GM19463 (cell line): Measurements from ENCODE around the gene STARD4.
A peak's percentile ranks its signal among the peaks of the same experiment; 100 is the strongest.

Experiments
- ATAC-seq: cut with Tn5 transposase; IDR thresholded peaks from one replicate; pipeline ENCODE4 v1.9.1; 2021; ENCODE audit warnings: mild to moderate bottlenecking, moderate library complexity; ENCODE audit not compliant: unreplicated experiment

STARD4 gene

GRCh38 chr5:111512375-111513130 lies at the start of gene STARD4:
STARD4 (minus strand) TSS chr5:111512535; CDS start chr5:111507433, 5,102 bp downstream.
- ATAC-seq = peak; percentile 84

DNA sequence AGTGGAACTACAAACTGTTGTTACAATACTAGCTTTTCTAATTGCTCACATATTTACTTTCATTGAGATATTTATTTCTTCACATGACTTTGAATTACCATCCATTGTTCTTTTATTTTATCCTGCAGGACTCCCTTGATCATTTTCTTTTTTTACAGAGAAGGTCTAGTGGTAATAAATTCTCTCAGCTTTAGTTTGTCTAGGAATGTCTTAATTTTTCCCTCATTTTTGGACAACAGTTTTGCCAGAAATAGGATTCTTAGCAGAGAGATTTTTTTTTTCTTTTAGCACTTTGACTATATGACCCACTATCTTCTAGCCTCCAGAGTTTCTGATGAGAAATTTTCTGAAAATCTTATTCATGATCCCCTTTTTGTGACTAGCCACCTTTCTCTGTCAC lies 47.3 kb upstream of the STARD4 start:
- no peak for ATAC-seq

DNA sequence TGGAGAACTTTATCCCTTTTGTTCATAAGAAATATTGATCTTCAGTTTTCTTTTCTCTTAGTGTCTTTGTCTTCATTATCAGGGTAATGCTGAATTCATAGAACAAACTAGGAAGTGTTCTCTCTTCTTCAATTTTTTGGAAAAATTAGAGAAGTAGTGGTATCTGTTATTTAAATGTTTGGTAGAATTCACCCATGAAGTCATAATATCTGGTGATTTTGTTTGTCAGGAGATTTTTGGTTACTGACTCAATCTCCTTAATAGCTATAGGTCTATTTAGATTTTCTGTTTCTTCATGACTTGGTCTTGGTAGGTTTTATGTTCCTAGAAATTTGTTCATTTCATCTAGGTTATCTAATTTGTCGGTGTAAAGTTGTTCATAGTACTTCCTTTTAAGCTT lies 45.4 kb upstream of the STARD4 start:
- ATAC-seq = no peak

GRCh38 chr5:111557111-111557510 lies 44.8 kb upstream of the STARD4 start:
- ATAC-seq = no peak

DNA sequence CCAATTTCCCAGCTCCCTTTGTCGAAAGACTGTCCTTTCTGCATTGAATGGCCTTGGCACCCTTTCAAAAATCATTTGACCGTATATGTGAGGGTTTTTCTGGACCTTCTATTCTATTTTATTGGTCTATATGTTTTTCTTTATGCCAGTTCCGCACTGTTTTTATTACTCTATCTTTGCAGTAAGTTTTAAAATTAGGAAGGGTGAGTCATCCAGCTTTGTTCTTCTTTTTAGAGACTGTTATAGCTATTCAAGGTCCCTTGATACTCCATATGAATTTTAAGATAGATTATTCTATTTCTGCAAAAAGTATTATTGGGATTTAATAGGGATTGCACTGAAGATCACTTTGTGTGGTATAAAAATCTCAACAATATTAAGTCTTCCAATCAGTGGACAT lies 44.2 kb upstream of the STARD4 start:
- ATAC-seq = no peak

GRCh38 chr5:111555760-111556159 lies 43.4 kb upstream of the STARD4 start:
- ATAC-seq = no peak

GRCh38 chr5:111553868-111554267 lies 41.5 kb upstream of the STARD4 start:
- no peak for ATAC-seq

GRCh38 chr5:111552896-111553295 lies 40.6 kb upstream of the STARD4 start:
- no peak for ATAC-seq

DNA sequence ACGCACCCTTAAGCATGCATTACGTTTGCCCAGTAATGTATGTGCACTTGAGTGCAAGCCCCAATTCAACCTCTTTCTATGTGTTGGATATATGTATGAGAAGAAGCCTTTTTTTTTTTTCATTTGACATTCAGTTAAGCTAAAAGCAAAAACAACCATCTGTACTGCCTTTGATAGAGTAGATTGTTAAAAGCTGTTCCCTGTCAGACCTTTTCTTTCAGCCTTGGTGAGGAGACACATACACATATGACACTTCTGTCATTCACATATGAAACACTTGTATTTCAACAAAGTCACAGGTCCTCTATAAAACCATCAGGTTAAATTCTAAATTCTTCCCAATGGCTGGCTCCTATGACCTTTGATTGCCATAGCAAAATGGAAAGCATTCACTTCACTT lies 40.2 kb upstream of the STARD4 start:
- ATAC-seq = no peak

- no peak for ATAC-seq
Observed at GRCh38 chr5:111551569-111552275, 39.4 kb upstream of the STARD4 start.

DNA sequence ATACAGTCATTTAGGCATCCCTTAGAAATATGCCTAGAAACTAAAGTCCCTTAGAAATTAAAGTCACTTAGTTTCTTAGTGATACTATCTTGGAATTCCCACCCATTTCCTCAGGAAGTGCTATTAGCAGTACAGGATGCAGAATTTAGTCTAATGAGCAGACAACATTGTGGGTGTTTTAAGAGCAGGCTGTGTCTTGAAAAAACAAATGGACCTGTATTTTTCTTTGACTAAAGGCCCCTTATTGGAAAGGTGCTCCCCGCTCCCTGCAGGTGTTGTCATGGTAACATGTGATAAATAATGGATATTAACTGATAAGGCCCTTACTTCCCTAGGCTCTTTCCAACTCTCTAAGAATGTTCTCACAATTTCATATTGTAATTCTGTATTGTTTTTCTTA lies 38.8 kb upstream of the STARD4 start:
- no peak for ATAC-seq

DNA sequence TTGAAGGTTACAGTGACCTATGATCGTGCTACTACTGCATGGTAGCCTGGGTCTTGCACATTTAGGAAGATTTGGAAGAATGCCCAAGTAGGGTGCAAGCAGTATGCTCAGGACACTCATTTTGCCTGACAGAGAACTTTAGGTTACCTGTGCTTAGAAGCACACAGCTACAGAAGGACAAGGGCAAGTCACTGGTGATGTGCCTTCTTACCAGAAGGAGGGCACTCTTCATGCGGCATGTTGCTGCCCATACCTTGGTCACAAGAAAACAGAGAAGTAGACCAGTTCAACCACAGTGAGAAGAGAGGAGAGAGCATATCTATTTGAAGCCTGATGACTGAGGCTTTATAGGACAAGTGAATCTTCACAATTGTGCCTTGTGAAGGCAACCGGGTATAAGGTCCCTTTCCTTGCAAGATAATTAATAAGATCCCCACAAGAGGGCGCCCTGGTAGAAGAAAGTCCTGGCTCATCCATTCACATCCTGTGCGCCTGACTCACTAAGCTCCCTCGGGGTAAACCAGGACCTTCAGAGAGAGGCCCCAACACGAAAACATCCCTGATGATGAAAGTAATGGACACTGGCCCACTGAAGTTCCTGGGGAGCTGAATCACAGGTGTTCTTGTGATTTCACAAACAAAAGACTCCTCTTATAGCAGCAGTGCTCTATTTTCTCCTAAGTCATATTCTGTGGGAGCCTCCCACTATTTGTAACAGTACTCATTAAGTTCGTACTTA lies 38.1 kb upstream of the STARD4 start:
- peak; percentile 94 for ATAC-seq

DNA sequence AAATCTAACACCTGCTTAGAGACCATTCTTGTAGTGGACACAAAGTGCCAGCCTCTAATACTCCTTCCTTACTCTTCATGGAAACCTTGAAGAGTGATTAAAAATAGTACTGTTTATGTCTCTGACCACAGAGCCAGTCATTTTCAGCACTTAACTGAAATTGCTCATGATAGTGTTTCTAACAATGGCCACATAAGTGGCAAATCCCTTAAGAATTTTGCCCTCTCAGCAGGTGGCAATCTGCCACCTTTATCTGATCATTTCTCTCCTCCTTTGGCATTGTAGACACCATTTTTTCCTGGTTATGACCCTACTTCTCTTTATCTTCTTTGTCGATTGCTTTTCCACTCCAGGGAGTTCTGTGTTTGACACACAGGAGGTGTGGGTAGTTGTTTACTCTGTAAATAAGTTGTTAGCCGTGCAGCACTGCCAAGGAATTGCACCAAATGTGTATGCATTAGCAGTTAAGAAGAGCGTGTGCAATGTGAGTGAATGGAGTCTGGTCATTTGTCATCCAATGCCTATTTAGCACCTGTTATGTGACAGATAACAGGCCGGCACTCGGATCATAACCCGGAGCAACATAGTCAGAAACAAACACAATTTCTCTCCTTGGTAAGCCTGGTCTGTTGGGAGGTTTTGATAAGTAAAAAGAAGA lies 36.8 kb upstream of the STARD4 start:
- no peak for ATAC-seq

DNA sequence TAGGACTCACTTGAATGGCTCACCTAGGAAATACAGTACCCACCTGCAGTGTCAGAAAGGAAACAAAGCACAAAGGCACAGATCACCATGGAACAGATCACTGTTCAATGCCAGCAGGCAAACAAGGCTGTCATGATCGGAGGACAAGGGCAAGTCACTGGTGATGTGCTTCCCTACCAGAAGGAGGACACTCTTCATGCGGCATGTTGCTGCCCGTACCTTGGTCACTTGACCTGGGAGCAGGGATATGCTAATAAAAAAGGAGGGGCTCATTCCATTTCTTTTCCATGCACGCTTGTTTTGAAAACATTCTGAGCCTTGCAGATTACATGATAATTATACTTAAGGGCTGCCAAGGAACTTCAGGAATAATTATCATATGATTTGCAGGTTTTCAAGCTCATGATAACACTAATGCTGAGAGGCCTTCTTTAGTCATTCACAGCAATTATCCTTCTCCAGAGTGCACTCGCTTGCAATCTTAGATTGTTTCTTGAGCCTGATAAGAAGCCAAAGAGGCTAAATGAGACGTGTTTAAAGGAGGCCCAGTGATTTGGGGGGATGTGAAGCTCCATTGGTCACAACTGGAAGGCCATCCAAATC lies 36.1 kb upstream of the STARD4 start:
- ATAC-seq = no peak

DNA sequence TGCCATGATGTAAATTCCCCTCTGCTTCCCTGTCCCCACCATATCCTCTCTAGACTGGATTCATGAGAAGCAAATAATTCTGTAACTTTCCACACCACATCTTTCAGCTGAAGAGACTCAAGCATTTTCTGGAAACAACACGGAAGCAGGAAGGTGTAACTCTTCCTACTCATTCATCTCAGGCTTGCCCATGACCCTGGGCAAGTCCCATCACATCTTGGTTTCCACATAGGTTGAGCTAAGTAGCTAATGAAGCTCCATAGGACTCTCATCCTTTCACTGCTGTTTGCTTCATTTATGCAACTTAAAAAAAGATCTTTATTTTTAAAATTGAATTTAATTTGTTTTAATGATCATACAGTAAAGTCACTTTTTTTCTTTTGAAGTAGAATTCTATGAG lies 32.7 kb upstream of the STARD4 start:
- no peak for ATAC-seq

GRCh38 chr5:111537141-111538024 lies 25.0 kb upstream of the STARD4 start:
- ATAC-seq = no peak

DNA sequence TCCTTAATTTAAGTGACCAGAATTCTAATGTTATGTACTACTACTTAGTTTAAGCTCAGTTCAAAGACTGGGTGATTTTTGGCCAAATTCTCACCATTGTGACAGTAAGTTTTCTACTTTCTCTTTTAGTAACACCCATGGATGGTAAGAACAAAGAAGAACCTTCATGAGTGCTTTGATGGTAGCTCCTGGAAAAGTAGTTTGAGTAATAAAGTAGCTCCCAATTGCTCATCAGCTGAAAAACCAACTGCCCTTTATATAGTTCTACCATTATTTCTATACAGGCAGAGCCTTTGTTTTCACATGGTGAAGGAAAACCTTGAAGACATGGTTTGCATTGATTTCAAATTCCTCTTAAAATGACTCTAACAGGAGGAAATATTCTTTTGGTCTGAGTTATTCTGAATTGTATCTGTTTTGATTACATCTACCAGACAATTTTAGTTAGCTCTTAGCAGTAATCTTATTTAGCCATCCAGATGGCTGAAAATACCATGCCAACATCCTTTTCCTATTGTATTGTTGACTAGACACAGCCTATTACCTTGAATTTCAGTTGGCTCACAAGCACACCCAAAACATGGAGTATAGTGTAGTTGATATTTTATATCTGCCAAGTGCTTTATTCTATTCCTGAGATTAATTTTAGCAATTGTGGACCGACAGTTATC lies 23.7 kb upstream of the STARD4 start:
- no peak for ATAC-seq

DNA sequence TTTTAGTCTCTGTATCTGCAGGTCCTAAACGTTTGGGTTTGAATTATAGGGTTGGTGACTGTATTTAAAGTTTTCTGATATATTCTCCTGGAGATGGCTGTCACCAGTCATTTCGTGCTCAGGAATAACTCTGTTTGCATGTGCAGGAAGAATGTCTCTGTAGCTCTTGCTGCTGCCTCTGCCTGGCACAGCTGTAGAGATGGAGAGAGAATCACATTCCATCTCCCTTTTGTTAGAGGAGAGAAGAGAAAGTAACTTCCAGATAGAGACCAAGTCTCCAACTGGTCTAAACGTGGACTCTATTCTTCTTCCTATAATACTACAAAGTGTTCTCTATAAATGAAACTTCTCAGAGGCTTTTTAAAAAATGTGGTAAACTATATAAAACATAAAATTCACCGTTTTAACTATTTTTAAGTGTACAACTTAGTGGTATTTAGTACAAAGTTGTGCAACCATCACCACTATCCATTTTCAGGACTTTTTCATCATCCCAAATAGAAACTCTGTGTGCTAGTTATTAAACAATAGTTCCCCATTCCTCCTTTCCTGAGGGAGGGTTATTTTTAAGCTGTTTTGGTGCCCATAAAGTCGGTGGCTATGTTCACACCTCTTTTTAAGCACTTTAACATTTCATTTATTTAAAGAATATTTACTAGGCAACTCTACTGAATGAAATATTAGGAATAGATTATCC lies 20.7 kb upstream of the STARD4 start:
- ATAC-seq = no peak

DNA sequence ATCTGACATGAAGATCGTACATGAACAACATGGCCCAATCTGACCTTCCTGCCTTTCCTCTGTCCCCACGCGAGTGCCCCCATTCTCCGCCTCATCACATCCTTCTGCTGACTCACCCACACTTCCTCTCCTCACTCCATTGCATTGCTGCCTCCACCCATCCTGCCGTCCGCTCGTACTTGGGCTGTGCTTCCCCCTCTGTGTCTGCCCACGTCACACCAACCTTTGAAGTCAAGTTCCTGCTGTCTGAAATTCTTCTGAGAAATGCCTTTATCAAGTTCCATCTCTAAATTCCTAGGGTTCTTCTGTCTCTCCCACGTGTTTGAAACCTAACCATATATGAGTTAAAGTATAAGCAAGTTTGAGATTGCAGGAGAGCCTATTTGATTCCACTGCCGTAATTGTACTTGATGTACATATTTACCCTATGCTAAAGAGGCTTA lies 18.0 kb upstream of the STARD4 start:
- ATAC-seq = peak; percentile 98
